IMR-90 (cell line): Measurements from ENCODE around the gene ISG15.

ENCODE experiments used
- SMC3 ChIP-seq: fragments of 150-350 bp; IDR thresholded peaks from 2 replicates; pipeline ENCODE4 v1.6.1; 2016; ENCODE audit warnings: low read depth, mild to moderate bottlenecking, antibody characterized with exemption, low read length, moderate library complexity
- TF ChIP-seq, protein P1 (sequence below): conservative IDR thresholded peaks from 2 replicates; pipeline ENCODE4 v1.5.1; 2012; ENCODE audit warnings: mild to moderate bottlenecking, low read depth, low read length, improper control_type of control experiment

DNA sequence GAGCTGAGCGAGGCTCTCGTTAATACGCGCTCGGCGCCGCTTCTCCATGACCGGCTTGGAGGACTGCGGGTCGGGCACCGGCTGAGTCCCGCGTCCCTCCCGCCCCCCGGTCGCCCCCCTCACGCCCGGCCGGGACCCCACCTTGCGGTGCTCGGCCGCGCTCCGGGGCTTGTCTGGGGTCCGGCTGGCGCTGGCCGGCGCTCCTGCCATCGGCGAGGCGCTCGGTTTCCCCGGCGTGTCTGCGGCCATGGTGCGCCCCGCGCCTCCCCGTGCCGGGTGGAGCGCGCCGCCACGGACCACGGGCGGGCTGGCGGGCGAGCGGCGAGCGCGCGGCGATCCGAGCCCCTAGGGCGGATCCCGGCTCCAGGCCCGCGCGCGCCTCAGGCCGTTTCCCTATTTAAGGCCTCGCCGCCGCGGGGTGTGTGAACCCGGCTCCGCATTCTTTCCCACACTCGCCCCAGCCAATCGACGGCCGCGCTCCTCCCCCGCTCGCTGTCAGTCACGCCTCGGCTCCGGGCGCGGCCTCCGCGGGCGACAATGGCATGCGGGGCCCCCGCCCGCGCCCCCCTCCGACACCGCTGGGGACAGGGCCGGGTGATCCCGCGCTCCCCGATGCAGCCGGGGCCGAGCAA is 13.5 kb upstream of the ISG15 start, which contains the start of gene HES4:
- TF ChIP-seq, protein P1, sequence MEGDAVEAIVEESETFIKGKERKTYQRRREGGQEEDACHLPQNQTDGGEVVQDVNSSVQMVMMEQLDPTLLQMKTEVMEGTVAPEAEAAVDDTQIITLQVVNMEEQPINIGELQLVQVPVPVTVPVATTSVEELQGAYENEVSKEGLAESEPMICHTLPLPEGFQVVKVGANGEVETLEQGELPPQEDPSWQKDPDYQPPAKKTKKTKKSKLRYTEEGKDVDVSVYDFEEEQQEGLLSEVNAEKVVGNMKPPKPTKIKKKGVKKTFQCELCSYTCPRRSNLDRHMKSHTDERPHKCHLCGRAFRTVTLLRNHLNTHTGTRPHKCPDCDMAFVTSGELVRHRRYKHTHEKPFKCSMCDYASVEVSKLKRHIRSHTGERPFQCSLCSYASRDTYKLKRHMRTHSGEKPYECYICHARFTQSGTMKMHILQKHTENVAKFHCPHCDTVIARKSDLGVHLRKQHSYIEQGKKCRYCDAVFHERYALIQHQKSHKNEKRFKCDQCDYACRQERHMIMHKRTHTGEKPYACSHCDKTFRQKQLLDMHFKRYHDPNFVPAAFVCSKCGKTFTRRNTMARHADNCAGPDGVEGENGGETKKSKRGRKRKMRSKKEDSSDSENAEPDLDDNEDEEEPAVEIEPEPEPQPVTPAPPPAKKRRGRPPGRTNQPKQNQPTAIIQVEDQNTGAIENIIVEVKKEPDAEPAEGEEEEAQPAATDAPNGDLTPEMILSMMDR: no peak
- TF ChIP-seq SMC3: no peak
